A673 (cell line): ENCODE results near the gene ARFIP1. TPM values are rescaled to one million over a fixed set of nuclear protein-coding genes. Genes with fewer than 3 reads are reported as not detected.
"Not testable (repeated sequence)": the region's sequence is repeated elsewhere in the genome, so short reads cannot be mapped to it uniquely, and the experiment has no call there.

ENCODE experiments used
- BruUV-seq: library from RNA; stranded (reverse); fragments of 400-500 nt; replicated peaks from 2 replicates; lab custom pipeline; 2021; lab: Mats Ljungman, UMichigan
- CTCF ChIA-PET: fragments of 300-600 bp; sonication (Branson Sonifier 250); formaldehyde crosslinking; loops from one replicate; lab custom pipeline; 2022; ENCODE audit warnings: antibody characterized with exemption; lab: Charles Lee
- POLR2A ChIA-PET: fragments of 300-600 bp; sonication (Branson Sonifier 250); formaldehyde crosslinking; loops from one replicate; lab custom pipeline; 2022; ENCODE audit warnings: antibody characterized with exemption; ENCODE audit not compliant: low non-redundant PET; lab: Charles Lee
- DNase-seq: peaks from one replicate; pipeline ENCODE4 v3.0.0-alpha.2; 2015; ENCODE audit warnings: low spot score
- H3K27ac ChIP-seq: fragments of 200-600 bp; sonication (generic); 2 replicates; pipeline ENCODE4 v1.5.1; 2016; ENCODE audit warnings: mixed run types, low read depth, mild to moderate bottlenecking, mixed read lengths, antibody characterized with exemption, low read length; ENCODE audit not compliant: poor library complexity, severe bottlenecking
- H3K27me3 ChIP-seq: fragments of 200-600 bp; sonication (generic); replicated peaks from 2 replicates; pipeline ENCODE4 v1.6.1; 2017; ENCODE audit warnings: mixed run types, low read depth, mild to moderate bottlenecking, mixed read lengths, antibody characterized with exemption, low read length; ENCODE audit not compliant: insufficient read depth, poor library complexity
- H3K36me3 ChIP-seq: fragments of 200-600 bp; sonication (generic); 2 replicates; pipeline ENCODE4 v1.6.1; 2016; ENCODE audit warnings: mixed run types, mild to moderate bottlenecking, mixed read lengths, antibody characterized with exemption, low read length; ENCODE audit not compliant: insufficient read depth, poor library complexity, severe bottlenecking
- H3K4me1 ChIP-seq: fragments of 200-600 bp; sonication (generic); 2 replicates; pipeline ENCODE4 v1.6.1; 2017; ENCODE audit warnings: mixed run types, mild to moderate bottlenecking, mixed read lengths, antibody characterized with exemption, low read length; ENCODE audit not compliant: insufficient read depth, poor library complexity, severe bottlenecking
- H3K4me3 ChIP-seq: fragments of 200-600 bp; sonication (generic); 2 replicates; pipeline ENCODE4 v1.5.1; 2016; ENCODE audit warnings: low read depth, mixed run types, mild to moderate bottlenecking, mixed read lengths, low read length; ENCODE audit not compliant: poor library complexity, severe bottlenecking
- H3K9me3 ChIP-seq: fragments of 200-600 bp; sonication (generic); 2 replicates; pipeline ENCODE4 v1.6.1; 2016; ENCODE audit warnings: mixed run types, low read depth, mild to moderate bottlenecking, mixed read lengths, antibody characterized with exemption, low read length; ENCODE audit not compliant: poor library complexity, severe bottlenecking
- CTCF ChIP-seq: fragments of 300-800, 200-600 bp; sonication (generic); conservative IDR thresholded peaks from 2 replicates; pipeline ENCODE4 v1.5.1; 2017; ENCODE audit warnings: low read depth, mild to moderate bottlenecking, antibody characterized with exemption, low read length, moderate library complexity, mixed read lengths
- EZH2 ChIP-seq: fragments of 200-600 bp; sonication (generic); IDR thresholded peaks from 2 replicates; pipeline ENCODE4 v1.6.1; 2017; ENCODE audit warnings: borderline replicate concordance, low read depth, mild to moderate bottlenecking, mixed read lengths, antibody characterized with exemption, low read length; ENCODE audit not compliant: poor library complexity, severe bottlenecking
- intact Hi-C: fragments of 100-400 bp; cut with micrococcal nuclease; formaldehyde crosslinking; loops from one replicate; pipeline ENCODE4 v1.10.0; 2022; ENCODE audit not compliant: unreplicated experiment
- total RNA-seq: library from RNA; stranded (reverse); gene quantifications from 2 replicates; pipeline ENCODE4 v1.2.3, GENCODE V29; 2021

Gene ARFIP1
- total RNA-seq, 1 experiment from 2014 or later = 30.4 TPM

- intact Hi-C loops = no loop called here
- DNase-seq = no peak
- no peaks in the 10 kb centered on the region for H3K36me3 ChIP-seq
- CTCF ChIA-PET = no interaction called here
- no peaks in the 10 kb centered on the region for H3K4me1 ChIP-seq
- no peak overlapping the region for H3K4me3 ChIP-seq
- no peaks in the 10 kb centered on the region for H3K27me3 ChIP-seq
- H3K27ac ChIP-seq = no peak overlapping the region
- no peaks in the 10 kb centered on the region for H3K9me3 ChIP-seq
- no TSS peak for BruUV-seq
- TF ChIP-seq CTCF (no peak), EZH2 (no peak)
- POLR2A ChIA-PET = no interaction called here
Observed at GRCh38 chr4:152763796-152764195, 16.0 kb upstream of the ARFIP1 start.

GRCh38 chr4:152765069-152765737 lies 14.6 kb upstream of the ARFIP1 start:
- H3K36me3 ChIP-seq, H3K9me3 ChIP-seq, H3K27me3 ChIP-seq, H3K27ac ChIP-seq, H3K4me1 ChIP-seq, H3K4me3 ChIP-seq, POLR2A ChIA-PET, BruUV-seq, intact Hi-C loops, DNase-seq, CTCF ChIA-PET: not testable (repeated sequence)

- Histone ChIP-seq H3K4me1 (no peaks in the 10 kb centered on the region), H3K36me3 (no peaks in the 10 kb centered on the region), H3K4me3 (no peak overlapping the region), H3K27ac (no peak overlapping the region), H3K27me3 (no peaks in the 10 kb centered on the region), H3K9me3 (no peaks in the 10 kb centered on the region)
- TF ChIP-seq EZH2 = no peak
- TF ChIP-seq CTCF = no peak
- intact Hi-C loops = no loop called here
- ChIA-PET CTCF (no interaction called here), POLR2A (no interaction called here)
- no TSS peak for BruUV-seq
- no peak for DNase-seq
Observed at GRCh38 chr4:152771741-152772533, 7.8 kb upstream of the ARFIP1 start.
